Measurements from ENCODE around the gene EXOC3. TPM values are rescaled to one million over a fixed set of nuclear protein-coding genes. Genes with fewer than 3 reads are reported as not detected.
"Not testable (repeated sequence)": the region's sequence is repeated elsewhere in the genome, so short reads cannot be mapped to it uniquely, and the experiment has no call there.

EXOC3 gene
- total RNA-seq, 1 donor from 2014 or later = 72.1 TPM

DNA sequence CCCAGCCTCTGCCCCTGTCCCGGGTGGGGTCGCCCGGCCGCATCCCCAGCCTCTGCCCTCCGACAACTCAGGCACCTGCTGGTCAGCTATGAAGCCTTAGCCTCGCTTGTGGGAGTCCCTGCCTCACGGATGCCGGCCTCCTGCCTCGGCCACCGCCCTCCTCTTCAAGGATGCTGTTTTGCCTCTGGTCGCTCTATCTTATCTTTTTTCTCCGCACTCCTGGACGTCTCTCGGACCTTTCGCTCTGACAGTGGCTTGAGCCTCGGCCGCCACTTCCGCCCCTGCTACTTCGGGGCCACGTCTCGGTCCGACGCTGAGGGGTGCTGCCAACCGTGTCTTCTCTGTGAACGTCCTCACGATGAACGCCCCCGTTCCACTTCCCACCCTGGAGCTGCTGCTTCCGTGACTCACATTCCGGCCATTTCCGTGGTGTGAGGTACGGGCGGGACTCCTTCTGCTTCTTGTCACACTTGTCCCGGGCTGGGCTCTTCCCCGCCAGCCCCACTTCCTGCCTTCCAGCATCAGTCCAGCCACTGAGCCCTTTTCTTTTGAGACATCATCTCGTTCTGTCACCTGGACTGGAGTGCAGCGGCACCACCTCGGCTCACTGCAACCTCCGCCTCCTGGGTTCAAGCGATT, 55.0 kb downstream of the EXOC3 start:
- intact Hi-C loops (cut with micrococcal nuclease) = no loop called here

- intact Hi-C loops (cut with micrococcal nuclease) = no loop called here
These were observed 56.5 kb downstream of the EXOC3 start for GRCh38 chr5:499233-500209.

- intact Hi-C loops (cut with micrococcal nuclease) = no loop called here
These were observed 57.5 kb downstream of the EXOC3 start for GRCh38 chr5:500491-500890.

DNA sequence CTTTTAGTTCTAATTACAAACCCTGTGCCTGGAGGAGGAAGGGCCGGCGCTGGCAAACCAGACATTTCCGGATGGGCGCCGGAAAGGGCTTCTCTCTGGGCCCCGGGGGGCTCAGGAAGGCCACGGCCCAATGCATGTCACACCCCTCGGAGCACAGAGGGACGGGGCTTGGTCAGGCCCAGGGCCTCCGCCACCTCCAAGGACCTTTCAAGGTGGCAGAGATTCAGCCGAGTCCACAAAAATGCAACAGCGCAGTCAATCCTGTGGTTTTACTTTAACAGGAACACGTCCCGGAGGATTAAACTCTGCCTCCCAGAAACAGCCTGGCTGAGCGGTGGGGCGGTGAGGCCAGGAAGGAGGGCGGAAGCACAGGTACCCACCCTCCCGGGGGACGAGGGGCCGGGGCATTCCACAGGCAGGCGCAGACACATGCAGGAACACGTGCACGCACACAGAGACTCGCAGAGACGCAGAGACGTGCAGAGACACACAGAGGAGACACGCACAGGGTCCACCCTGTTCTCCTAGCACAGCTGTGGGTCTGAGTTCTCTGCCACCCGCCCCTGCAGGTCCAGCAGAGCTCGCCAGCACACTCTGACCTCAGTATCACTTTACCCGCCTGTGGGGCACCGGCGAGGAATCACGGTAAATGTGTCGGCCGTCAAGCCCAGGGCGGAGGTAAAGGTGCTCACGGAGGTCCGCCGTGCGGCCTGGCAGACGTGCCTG, 58.3 kb downstream of the EXOC3 start:
- intact Hi-C loops (cut with micrococcal nuclease) = no loop called here

DNA sequence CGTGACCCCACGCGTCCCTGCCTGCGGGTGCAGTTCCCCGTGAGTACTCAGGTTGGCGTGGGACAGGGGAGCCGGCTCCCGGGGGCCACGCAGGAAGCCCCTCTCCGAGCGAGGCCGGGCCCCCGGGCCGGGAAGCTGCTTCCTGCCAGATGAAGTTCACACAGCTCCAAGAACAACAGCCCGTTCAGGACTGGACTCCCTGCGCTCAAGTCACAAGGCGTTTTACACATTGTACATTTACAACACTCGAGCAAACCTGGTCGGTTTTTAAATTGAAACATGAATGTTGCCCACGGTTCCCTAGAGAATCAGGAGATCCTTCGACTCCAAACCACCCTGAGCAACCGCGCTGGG, 58.8 kb downstream of the EXOC3 start:
- intact Hi-C loops (cut with micrococcal nuclease) = no loop called here

- intact Hi-C loops (cut with micrococcal nuclease) = no loop called here
These were observed 59.5 kb downstream of the EXOC3 start for GRCh38 chr5:502325-503079.

DNA sequence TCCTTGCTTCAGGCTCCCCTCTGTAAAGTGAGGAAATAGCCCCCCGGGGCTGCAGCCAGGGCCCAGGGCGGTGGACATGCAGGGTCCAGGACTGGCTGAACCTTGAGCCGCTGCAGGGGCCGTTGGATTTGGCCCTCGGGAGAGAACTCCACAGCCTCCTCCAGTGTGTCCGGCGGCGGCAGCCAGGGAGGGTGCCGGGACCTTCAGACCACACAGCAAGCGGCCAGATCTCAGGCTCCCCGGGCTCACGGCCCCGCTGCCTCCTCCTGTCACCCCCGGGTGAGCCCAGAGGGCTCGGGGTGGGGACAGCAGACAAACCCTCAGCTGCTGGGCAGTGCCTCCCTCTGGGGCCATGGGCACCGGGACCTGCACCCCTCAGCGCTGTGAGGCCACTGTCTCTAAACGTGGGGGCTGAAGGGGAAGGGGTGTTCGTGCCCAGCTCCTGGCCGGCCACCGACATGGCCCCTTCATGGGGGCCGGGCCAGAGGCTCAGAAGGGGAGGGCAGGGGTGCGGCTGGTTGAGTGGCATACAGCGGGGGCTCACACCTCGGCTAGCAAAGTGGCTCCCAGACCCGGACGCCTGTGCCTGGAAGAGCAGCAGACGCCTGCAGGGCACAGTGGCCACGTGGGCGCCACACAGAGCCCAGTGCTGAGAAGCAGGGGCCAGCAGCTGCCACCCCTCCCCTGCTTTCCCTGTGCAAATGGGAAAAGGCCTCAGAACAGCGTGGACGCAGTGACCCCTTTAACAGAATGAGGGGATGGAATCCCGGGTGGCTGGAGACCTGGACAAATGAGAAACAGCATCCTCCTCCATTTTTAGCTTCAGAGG, 61.6 kb downstream of the EXOC3 start:
- intact Hi-C loops (cut with micrococcal nuclease) = no loop called here

DNA sequence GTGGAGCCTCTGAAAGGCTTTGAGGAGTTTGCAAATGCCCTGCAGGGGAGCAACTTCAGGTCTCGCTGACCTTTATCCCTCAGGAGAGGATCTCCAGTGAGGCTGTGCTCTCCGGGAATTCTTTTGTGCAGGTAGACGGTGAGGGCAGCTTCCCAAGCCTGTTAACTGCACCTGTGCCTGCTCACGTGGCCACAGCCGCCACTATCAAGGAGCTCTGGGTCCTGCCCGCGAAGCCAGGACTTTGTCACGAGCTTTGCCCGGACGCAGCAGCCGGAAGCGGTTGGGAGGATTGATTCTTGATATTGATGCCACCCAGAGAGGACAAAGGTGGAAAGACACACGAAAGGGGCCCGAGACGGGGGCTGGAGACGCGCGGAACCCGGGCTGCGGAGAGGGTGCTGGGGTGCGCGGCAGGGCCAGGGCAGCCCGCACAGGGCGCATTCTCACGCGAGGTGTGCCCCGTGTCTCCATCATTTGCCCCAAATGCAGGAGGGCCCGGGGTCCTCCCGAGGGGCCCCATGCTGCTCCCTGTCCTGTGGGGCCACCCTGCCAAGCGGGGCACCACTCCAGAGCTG, 63.1 kb downstream of the EXOC3 start:
- intact Hi-C loops (cut with micrococcal nuclease) = no loop called here

GRCh38 chr5:507986-508575, 65.1 kb downstream of the EXOC3 start:
- intact Hi-C loops (cut with micrococcal nuclease) = not testable (repeated sequence)

DNA sequence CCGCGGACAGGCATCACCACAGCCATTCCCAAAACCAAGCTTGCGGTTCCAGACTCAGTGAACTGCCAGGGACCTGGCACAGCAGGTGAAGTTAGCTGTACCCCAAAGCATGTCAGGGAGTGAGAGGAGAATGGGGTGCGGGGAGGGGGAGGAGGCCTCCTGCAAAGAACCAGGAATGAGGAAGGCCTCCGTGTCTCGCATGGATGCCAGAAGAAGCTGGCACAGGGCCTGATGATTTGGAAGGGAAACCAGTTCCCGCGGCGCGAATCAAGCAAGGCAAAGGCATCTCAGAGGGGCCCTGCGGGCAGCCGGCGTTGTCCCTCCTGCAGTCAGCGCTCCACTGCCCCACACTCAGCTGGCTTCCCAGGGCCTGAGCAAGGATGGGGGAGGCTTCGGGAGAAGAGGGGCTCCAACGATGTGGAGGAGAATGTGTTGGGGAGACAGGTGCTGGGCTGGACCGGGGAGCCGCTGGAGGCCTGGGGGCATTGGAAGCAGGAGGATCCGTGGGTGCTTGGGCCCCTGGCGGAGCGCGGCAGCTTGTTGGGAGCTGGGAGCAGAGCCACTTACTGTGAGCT, 66.7 kb downstream of the EXOC3 start:
- intact Hi-C loops (cut with micrococcal nuclease) = no loop called here

DNA sequence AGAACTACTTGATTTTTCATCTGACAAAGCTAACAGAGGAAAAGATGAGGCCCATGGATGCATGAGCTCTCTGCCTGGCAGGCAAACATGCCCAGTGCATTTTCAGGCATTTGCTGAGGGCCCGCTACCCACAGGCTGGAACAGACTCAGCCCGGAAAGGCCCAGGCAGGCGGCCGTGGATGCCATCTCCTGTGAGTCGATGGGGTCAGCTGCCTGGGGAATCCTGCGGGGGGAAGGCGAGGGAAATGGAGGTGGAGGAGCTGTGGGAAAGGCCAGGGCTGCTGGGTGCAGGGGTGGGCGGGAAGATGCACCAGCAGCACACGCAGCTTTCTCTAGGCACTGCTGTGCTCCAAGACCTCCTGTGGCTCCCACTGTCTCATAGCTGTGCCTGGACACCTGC, 67.5 kb downstream of the EXOC3 start:
- intact Hi-C loops (cut with micrococcal nuclease) = no loop called here

- intact Hi-C loops (cut with micrococcal nuclease) = no loop called here
These were observed 68.5 kb downstream of the EXOC3 start for GRCh38 chr5:511476-511875.

GRCh38 chr5:513216-514100, 70.5 kb downstream of the EXOC3 start:
- intact Hi-C loops (cut with micrococcal nuclease) = no loop called here

- intact Hi-C loops (cut with micrococcal nuclease) = no loop called here
These were observed 71.1 kb downstream of the EXOC3 start for GRCh38 chr5:514101-514485.

DNA sequence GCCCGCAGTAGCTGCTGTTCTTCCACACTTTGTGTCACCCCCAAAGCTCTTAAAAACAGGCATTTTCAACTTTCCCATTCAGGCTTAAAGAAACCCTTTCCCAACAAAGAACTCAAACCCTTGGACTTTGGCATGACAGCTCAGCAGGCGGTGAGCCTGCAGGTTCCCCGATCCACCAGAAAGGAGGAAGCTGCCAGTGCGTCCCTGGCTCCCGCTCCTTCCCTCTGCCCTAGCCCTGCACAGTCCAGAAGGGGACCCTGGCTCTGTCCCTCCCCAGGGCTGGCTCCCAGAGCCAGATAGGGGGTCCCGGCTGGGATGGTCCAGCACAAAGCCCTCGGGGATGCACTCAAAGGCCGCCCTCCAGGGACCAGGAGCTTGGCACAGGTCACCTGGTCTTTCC, 71.7 kb downstream of the EXOC3 start:
- intact Hi-C loops (cut with micrococcal nuclease) = no loop called here

DNA sequence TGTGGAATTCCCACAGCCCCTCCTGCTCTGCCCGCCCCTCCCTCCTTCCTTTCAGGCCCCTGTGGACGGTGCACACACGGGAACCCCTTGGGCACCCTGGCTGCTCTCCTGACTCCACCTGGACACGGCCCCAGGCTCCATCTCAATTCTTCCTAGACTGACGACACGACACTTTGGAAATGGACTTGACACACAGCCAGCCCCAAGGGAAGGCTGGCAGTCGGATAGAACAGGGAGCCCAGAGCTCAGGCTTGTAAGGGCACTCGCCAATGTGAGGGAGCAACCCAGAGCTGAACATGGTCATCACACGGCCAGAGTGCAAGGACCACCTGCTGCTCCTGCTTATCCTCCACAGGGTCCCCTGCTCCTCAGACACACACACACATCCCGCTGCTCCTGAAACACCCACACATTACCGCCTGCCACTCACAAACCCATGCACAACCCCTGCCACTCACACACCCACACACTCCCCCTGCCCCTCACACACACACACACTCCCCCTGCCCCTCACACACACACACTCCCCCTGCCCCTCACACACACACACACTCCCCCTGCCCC, 72.4 kb downstream of the EXOC3 start:
- intact Hi-C loops (cut with micrococcal nuclease) = no loop called here

DNA sequence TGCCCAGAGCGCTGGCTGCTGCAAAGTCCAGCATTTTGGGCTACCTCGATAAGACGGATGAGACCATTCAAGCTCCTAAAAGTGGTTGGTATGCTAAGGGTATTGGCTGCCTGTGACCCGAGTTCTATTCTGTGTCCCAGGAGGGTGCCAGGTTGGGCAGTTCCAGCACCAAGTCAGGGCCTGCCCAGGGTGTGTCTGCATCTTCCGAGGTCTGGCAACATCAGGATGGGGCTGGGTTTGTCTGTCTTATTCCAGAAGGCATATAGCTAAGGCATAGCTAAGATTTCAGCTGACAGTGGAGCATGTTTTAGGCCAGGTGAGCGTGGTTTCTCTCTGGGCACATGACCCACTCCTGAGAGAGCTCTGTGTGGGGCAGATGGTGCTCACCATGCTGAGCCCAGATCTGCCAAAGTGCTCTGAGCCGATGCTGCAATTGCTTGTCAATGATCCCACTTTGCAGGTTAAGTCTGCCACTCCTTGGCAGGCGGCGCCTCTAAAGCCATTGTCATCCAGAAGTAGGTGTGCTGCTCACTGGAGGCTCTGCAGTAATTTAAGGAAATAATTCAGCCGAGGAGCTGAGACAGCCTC, 73.5 kb downstream of the EXOC3 start:
- intact Hi-C loops (cut with micrococcal nuclease) = no loop called here
